HG03469 (cell line): ENCODE data around the gene LRRC4C.

Experiments
- ATAC-seq: cut with Tn5 transposase; IDR thresholded peaks from one replicate; pipeline ENCODE4 v1.9.1; 2021; ENCODE audit warnings: mild to moderate bottlenecking, moderate library complexity, moderate number of reproducible peaks; ENCODE audit not compliant: unreplicated experiment

The LRRC4C gene

DNA sequence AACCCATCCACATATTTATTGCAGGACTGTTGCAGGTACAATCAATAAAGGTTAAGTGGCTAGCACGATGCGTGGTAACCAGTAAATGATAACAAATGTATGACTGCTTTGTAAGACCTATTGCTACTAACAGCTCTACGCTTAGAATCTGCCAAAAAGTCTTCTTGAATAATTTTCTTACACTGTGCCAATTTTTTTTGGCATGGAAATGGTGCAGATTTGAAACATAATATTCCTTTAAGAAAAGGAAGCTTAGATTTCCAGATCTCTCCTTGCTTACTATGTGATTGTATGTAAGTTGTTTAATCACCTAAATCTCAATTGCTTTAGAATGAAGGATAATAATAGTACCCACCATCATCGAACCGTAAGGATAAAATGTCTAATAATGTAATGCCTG lies 192.0 kb downstream of the LRRC4C start:
- no peak for ATAC-seq

DNA sequence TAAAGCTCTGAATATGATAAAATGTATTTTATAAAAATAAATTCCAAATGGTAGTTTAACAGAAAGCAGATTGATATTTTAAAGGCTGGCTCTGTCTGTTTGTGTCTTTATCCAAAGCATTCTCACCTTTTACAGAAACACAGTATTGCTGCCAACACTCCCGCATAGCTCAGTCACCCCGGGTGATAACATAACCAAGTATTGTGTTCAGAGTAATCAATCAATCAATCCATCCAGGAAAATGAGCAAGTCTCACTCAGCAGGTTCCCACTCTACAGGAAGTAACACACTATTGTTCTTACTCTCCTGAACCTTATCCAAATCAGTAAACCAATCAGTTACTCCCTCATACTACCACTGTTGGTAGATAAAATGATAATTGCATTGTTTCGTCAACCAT lies 203.4 kb downstream of the LRRC4C start:
- no peak for ATAC-seq

DNA sequence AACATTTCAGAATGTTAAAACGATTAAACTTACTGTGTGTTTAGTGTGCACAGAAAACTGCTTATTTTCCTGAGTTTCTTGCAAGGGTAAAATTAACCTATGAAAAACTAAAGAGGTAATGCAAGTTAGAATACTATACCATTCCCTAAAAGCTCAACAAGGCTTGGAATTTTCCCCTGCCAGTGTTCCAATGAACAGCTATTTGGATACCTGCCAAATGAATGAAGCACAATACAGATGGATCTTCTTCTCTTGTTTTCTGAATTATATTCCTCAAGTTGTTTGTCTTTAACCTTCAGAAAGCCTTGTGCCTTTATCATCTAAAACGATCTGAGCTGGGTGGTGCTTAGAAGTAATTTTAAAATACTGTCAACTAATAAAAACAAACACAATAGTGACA lies 204.5 kb downstream of the LRRC4C start:
- no peak for ATAC-seq

DNA sequence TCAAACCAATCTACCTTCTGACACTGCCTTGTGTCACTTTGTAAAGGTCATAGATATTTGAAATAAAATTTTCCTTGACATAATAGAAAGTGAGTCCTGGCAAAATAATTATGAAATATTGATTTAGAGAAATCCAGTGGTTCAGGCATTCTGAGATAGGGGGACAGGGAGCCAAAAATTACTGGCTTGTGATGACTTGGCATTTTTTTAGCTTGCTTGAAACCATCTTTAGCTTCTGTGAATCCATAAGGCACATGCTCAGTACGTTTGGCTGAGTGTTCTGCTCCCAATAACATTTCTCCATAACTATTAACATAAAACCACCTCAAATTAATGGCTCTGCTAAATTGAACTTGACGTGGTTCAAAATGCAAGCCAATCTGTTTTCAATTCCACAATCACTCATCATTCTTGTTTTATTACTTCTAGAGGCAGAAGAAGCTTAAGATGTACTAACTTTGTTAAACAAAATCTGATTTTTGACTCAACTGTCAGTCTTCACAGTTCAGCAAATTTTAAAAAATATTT lies 209.0 kb downstream of the LRRC4C start:
- no peak for ATAC-seq

GRCh38 chr11:41247621-41248020 lies 211.8 kb downstream of the LRRC4C start:
- no peak for ATAC-seq

GRCh38 chr11:41246399-41246745 lies 213.1 kb downstream of the LRRC4C start:
- ATAC-seq, result no peak

DNA sequence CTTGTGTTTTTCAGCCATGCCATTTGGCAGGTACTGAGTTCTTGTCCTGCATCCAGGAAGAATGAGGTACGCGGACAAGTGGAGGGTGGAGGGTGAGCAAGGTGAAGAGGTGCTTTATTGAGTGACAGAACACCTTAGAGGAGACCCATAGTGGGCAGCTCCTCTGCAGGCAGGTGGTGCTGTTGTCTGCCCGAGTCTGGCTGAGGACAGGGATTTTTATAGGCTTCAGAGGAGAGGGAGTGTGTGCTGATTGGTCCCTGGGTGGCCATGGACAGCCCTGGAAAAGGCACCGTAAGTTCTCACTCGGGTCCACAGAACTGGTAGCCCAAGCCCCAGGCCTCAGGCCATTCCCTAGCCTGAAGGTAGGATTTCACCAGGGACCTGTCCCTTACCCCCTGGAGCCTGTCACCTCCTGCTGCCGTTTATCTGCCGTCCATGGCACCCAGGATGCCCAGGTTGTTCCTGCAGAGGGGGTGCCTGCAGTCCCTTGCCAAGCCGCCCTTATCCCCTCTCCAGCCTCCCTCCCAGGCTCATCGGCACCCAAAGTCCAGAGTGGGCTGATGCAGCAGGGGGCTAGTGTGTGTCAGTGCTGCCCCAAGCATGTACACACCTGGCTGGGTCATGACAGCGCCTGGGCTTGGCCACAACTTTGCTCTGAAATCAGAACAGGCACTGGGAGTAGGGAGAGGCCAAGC lies 213.6 kb downstream of the LRRC4C start:
- ATAC-seq, result no peak

DNA sequence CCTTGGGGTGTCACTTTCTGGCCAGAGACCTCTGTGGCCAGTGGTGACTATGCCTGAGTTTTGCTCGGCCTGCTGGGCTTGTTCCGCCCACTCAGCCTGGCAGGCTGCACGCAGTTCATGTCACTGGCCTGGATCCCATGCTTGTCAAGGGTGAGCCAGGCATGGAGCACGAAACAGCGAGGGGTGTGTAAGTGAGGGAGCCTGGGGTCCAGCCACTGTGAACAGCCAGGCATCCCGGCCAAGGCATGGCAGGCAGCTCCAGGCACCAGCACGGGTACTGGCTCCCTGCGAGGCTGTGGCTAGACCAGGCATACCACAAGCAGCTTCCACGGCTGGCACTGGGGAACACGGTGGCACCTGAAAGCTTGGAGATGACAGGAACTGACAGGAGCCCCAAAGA lies 214.3 kb downstream of the LRRC4C start:
- no peak for ATAC-seq

- ATAC-seq, result no peak
Observed at GRCh38 chr11:41237382-41237781, 222.1 kb downstream of the LRRC4C start.

DNA sequence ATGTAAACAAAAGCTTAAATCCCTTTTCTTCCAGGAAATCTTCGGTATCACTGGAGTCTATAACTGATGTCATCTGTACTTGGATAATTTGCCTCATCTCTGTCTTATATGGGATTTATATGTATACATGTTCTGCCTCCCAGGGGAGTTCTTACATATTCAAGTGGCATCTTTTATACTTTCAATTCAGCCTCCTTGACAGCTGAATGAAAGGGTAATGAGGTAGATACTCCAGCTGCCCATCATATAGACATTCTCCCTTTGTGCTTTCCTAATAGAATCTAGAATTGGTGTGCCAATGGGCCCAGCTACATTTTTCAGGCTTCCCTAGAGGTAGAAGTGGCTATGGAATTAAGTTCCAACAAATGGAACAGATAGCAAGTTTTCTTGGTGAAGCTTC lies 223.8 kb downstream of the LRRC4C start:
- no peak for ATAC-seq

DNA sequence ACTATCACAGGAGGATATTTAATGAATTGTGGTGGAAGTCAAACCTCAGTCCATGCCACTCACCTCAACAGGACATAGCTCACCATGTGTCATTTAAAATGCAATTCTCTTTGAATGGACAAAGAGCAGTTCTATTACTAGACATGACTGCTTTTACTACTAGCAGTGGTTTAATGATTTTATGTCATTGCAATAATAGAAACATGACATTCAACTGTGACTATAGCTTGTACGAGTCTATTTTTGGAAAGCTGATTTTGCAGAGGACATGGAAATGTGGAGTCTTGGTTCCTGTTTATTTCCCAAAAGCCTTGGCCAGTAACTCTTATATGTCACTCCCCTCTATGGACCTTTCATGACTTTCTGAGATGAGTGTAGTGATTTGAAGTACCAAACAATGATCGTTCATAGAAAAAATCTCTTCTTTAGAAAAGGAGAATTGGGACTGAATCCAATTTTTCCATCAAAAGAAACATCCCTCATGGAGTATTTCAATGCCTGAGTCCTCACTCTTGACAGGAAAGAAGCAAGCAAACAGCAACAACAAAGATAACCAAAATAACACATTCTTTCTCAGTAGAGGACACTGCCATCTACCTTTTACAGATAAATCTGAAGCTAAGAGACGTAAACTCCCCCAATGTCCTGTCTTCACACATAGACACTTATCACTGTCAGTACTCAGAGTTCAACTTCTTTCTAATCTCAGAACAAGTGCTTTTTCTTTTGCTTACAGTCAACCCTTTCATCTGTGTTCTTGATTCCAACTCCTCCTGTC lies 233.4 kb downstream of the LRRC4C start:
- ATAC-seq, result no peak

GRCh38 chr11:41222236-41222635 lies 237.2 kb downstream of the LRRC4C start:
- ATAC-seq, result no peak

GRCh38 chr11:41206388-41206787 lies 253.1 kb downstream of the LRRC4C start:
- no peak for ATAC-seq

DNA sequence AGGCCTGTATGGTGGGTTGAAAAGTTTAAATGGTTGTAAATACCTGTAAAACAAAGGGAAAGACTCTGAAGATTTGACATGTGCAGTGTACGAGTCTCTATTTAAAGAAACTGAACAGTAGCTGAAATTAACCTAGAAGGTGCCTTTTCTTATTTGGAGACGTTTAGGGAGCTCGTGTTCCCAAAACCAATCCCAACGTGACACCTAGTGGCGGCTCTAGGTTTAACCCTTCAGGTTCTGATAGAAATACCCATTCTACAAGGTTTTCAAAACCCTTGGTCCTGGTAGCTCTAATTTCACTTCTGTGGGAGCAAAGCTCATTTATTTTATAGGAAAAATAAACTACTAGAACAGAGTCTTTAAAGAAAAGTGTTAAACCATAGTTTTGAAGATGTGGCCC lies 258.3 kb downstream of the LRRC4C start:
- ATAC-seq, result no peak

DNA sequence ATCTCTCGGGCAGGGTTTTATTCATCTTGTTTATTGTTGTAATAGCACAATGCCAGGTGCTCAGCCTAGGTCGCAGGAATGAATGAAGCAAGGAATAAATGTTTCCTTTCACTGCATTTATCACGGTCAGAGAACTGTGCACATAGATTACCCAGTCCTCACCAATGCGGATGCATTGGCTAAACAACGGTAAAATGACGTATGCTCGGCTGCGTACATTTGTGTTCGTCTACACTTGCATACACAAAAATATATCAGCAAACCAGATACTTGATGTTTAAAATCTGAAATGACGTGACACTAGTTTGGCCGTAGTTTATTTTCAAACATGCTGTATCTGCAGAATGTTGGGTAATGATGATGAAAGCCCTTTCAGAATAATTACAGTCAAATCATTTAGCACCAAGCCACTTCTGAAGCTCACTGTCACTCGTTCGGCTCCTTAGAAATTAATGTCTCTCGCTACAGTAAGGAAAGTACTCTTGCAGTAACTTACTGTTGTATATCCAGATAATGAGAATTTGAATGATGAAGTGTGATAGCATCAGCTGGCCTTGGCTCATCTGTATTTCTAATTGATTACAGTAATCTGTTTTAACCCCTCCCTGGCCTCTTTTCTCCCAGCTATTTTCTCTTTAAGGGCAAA lies 268.9 kb downstream of the LRRC4C start:
- ATAC-seq, result no peak

DNA sequence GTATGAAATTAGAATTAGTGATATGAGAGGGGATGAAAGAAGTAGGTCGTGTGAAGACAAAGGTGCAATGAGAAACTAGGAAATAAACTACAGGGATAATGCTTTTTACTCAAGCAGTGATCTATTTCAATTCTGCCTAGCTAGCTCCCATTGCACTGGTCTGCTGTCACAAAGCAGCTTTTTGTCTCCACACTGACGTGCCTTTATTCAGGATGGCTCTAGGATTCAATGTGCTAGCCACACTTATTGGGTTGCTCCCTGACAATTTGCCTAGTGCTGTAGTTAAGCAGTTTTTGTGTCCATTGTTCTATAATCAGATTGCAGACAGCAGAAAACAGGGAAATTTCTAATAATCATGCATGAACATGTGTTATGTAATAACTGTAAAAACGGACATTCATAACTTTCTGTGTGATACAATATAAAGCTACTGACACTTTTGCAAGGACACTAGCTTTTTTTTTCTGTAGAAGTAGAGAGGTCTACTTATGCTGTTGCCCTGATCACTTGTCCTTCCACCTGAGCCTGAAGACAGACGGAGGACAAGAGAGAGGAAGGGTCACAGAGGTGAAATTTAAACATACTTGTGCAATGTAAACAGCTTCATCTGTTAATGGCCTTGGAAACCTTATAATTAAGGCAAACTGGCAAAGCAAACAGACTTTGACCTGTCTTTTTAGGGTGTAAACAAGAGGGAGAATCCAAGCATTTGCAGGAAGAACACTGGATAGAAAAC lies 269.6 kb downstream of the LRRC4C start:
- ATAC-seq, result no peak

DNA sequence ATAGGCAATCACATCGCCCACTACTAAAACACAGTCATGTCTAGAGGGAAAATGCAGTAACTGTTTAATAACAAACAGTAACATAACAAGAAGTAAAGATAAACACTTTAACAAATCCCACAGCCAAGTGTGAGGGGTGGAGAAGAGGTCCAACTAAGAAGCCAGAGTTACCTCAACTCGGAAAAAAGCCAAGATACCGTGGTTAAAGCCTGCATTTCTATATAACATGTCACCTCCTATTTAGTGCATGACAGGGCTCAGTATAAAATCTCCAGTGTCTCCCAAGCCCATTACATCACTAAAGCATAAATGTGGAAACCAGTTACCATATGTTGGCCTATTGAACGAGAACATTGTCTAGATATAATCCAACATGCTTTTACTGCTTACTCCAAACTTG lies 281.7 kb downstream of the LRRC4C start:
- ATAC-seq, result no peak

DNA sequence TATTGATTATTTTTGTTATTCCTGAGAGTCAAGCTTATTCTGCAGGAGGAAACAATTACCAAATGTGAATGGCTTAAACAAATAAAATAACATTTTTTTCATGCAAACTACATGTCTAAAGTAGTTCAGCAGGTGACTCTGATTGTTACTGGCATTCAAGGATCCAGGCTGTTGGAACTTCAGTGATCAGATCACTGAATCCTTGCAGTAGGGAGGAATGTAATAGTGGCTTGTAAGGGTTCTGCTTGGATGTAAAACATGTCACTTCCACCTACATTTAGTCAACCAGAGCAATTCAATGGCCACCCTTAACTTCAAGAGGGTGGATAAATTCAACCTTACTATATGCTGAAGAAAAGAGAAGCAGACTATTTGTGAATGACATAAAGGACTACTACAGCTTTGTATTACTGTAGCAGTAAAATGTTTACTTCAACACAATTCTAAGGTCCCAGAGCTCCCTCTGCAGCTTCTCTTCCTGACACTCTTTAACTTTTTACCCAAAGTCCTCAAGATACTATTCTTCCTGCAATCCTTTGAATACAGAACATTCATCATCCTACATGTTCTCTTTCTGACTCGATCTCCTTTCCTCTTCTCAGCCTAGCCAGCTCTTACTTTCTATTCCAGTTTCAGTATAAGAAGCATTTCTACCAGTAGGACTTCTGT lies 284.0 kb downstream of the LRRC4C start:
- no peak for ATAC-seq

GRCh38 chr11:41146326-41146725 lies 313.1 kb downstream of the LRRC4C start:
- ATAC-seq, result no peak

DNA sequence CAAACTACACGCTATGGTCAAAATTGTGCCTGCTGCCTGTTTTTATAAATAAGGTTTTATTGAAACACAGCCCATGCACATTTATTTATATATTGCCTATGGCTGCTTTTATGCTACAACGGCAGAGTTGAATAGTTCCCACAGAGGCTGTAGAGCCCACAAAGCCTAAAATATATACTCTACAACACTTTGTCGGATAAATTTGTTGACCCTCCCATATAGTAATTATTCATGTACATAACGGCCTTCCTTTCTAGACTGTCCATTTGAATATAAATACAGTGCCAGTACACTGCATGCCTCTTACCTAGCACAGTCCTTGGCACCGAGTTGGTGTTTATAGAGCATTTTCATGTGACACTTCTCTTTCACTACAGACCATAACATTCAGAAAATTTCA lies 314.0 kb downstream of the LRRC4C start:
- ATAC-seq, result no peak

GRCh38 chr11:41134971-41135370 lies 324.5 kb downstream of the LRRC4C start:
- no peak for ATAC-seq
